ENCODE measurements around the gene C19orf44.

GRCh38 chr19:16472992-16473391 is 23.2 kb upstream of the C19orf44 start:
- TF ChIP-seq EZH2 (IDR thresholded peaks at IDR 0.05; ENCODE audit: borderline replicate concordance, low read depth, low read length, severe bottlenecking) (no peak), CTCF (IDR thresholded peaks at IDR 0.05; ENCODE audit: borderline replicate concordance, extremely low read depth, low read length, poor library complexity, severe bottlenecking) (no peak)

Measured in DND-41 (cell line).